ENCODE data around the gene OR2D3. TPM values are rescaled to one million over a fixed set of nuclear protein-coding genes. Genes with fewer than 3 reads are reported as not detected.

The OR2D3 gene
- polyA plus RNA-seq, 2 of the 4 experiments (the other 2 are of a cell fraction): not detected

GRCh38 chr11:6911378-6911777 is 9.4 kb upstream of the OR2D3 start:
- no peak for DNase-seq (ENCODE audit: low read depth in 1 of 2, low spot score in 1 of 2)
- ATAC-seq: no peak
- no peak for FAIRE-seq
- Histone ChIP-seq H3K27ac (no peak overlapping the region), H3K4me2 (no peak overlapping the region), H3K4me3 (no peak overlapping the region), H3K4me1 (no peaks in the 10 kb centered on the region), H3K9me3 (no peaks in the 10 kb centered on the region)
- WGBS (ENCODE audit: missing lambda C conversion rate): 28% methylated on average over 3 of the region's 3 CpGs
- ChIA-PET CTCF (no interaction called here), POLR2A (no interaction called here)
- TF ChIP-seq CBX2 (IDR thresholded peaks at IDR 0.05; ENCODE audit: borderline replicate concordance, low read depth): no peak
- no peak for TF ChIP-seq ZC3H11A (IDR thresholded peaks at IDR 0.05)
- no peak for TF ChIP-seq NFE2L2 (conservative IDR thresholded peaks at IDR 0.05; ENCODE audit: low read length)
- peak; percentile 58 for TF ChIP-seq MAFK (IDR thresholded peaks at IDR 0.05; ENCODE audit: partially characterized antibody)
- TF ChIP-seq MYC (IDR thresholded peaks at IDR 0.05; ENCODE audit: borderline replicate concordance, low read length): no peak

DNA sequence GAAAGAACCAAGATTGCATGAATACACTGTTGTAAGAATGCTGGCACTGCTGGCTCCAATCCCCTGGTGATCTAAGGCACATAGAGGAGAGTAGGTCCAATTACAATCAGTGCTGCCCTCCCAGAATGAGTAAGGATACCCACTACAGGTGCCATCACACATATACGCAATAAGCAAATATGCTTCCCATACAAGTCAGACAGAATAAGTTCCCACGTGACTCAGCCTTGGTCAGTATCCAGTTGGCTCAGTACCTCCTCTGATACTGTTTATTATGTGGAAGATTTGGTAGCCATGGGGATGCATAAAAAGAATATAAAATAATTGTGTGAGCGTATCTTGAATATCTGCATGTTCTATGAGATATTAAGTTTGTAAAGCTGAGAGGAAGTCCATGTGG is 8.9 kb upstream of the OR2D3 start:
- H3K4me2 ChIP-seq: no peak overlapping the region
- no peak for FAIRE-seq
- H3K27ac ChIP-seq: no peak overlapping the region
- H3K9me3 ChIP-seq: no peaks in the 10 kb centered on the region
- no peaks in the 10 kb centered on the region for H3K4me1 ChIP-seq
- peak in 1 of 2 experiments; percentile 47; a peak in 1 of 6 replicates for ATAC-seq
- H3K4me3 ChIP-seq: no peak overlapping the region
- TF ChIP-seq CEBPB (IDR thresholded peaks at IDR 0.05): no peak
- TF ChIP-seq, protein P1, sequence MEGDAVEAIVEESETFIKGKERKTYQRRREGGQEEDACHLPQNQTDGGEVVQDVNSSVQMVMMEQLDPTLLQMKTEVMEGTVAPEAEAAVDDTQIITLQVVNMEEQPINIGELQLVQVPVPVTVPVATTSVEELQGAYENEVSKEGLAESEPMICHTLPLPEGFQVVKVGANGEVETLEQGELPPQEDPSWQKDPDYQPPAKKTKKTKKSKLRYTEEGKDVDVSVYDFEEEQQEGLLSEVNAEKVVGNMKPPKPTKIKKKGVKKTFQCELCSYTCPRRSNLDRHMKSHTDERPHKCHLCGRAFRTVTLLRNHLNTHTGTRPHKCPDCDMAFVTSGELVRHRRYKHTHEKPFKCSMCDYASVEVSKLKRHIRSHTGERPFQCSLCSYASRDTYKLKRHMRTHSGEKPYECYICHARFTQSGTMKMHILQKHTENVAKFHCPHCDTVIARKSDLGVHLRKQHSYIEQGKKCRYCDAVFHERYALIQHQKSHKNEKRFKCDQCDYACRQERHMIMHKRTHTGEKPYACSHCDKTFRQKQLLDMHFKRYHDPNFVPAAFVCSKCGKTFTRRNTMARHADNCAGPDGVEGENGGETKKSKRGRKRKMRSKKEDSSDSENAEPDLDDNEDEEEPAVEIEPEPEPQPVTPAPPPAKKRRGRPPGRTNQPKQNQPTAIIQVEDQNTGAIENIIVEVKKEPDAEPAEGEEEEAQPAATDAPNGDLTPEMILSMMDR (IDR thresholded peaks at IDR 0.05): no peak
- no peak for TF ChIP-seq NFE2L2 (conservative IDR thresholded peaks at IDR 0.05; ENCODE audit: low read length)
- no peak for TF ChIP-seq SMC3 (IDR thresholded peaks at IDR 0.05)
- DNase-seq (ENCODE audit: low read depth in 1 of 2, low spot score in 1 of 2): no peak
- ChIA-PET CTCF (no interaction called here), POLR2A (no interaction called here)
- 43% methylated on average over 3 of the region's 3 CpGs for WGBS (ENCODE audit: missing lambda C conversion rate)

GRCh38 chr11:6919698-6920097 is 1.1 kb upstream of the OR2D3 start:
- DNase-seq (ENCODE audit: low read depth in 1 of 2, low spot score in 1 of 2) (no peak), ATAC-seq (no peak), FAIRE-seq (no peak)
- no peaks in the 10 kb centered on the region for H3K9me3 ChIP-seq
- ChIA-PET POLR2A (no interaction called here), CTCF (no interaction called here)
- H3K27ac ChIP-seq: no peak overlapping the region
- WGBS (ENCODE audit: missing lambda C conversion rate): 0% methylated on average over 2 of the region's 2 CpGs
- no peak overlapping the region for H3K4me3 ChIP-seq
- H3K4me2 ChIP-seq: no peak overlapping the region
- H3K4me1 ChIP-seq: no peaks in the 10 kb centered on the region
- no peak for TF ChIP-seq GATA3 (IDR thresholded peaks at IDR 0.05; ENCODE audit: borderline replicate concordance)
- TF ChIP-seq ZC3H11A (IDR thresholded peaks at IDR 0.05): no peak
- TF ChIP-seq FOXS1 (CRISPR knock-in tag; IDR thresholded peaks at IDR 0.05): no peak
- TF ChIP-seq FOSB (CRISPR knock-in tag; IDR thresholded peaks at IDR 0.05): no peak
- TF ChIP-seq HOXA7 (CRISPR knock-in tag; IDR thresholded peaks at IDR 0.05): no peak
- TF ChIP-seq EHMT2 (IDR thresholded peaks at IDR 0.05; ENCODE audit: low read depth): no peak
- no peak for TF ChIP-seq HOXB13 (CRISPR knock-in tag; IDR thresholded peaks at IDR 0.05; ENCODE audit: low read depth)
- no peak for TF ChIP-seq CBX2 (IDR thresholded peaks at IDR 0.05; ENCODE audit: borderline replicate concordance, low read depth)
- no peak for TF ChIP-seq ELK1 (IDR thresholded peaks at IDR 0.05; ENCODE audit: low read depth, low read length)
- no peak for TF ChIP-seq RNF2 (IDR thresholded peaks at IDR 0.05; ENCODE audit: borderline replicate concordance, low read depth)
- TF ChIP-seq PHF8 (IDR thresholded peaks at IDR 0.05; ENCODE audit: borderline replicate concordance, low read depth): no peak
- TF ChIP-seq RFX5 (IDR thresholded peaks at IDR 0.05): no peak
- TF ChIP-seq MAX (IDR thresholded peaks at IDR 0.05): no peak
- TF ChIP-seq POLR2A (IDR thresholded peaks at IDR 0.05; ENCODE audit: low read length): no peak
- TF ChIP-seq RARB (CRISPR knock-in tag; IDR thresholded peaks at IDR 0.05): no peak
- no peak for TF ChIP-seq RAD21 (conservative IDR thresholded peaks at IDR 0.05 in 1 of 2, IDR thresholded peaks at IDR 0.05 in 1 of 2)

Measured in A549 (cell line).